Chondrocyte (in vitro differentiated cells): ENCODE results near the gene PPM1H. TPM values are rescaled to one million over a fixed set of nuclear protein-coding genes. Genes with fewer than 3 reads are reported as not detected.

Experiments used
- DNase-seq: peaks from one replicate; pipeline ENCODE4 v3.0.0; 2021; ENCODE audit warnings: mixed read lengths, low spot score
- H3K27ac Mint-ChIP-seq: one replicate; pipeline ENCODE4 v1.8.0; 2021; ENCODE audit warnings: mild to moderate bottlenecking, moderate library complexity, mixed read lengths; ENCODE audit not compliant: unreplicated experiment
- H3K27me3 Mint-ChIP-seq: 2 replicates; pipeline ENCODE4 v1.8.0; 2021; ENCODE audit warnings: low read depth, mixed read lengths
- H3K36me3 Mint-ChIP-seq: 2 replicates; pipeline ENCODE4 v1.8.0; 2021; ENCODE audit warnings: low read depth, mixed read lengths
- H3K4me1 Mint-ChIP-seq: 2 replicates; pipeline ENCODE4 v1.8.0; 2021; ENCODE audit warnings: low read depth, mild to moderate bottlenecking, mixed read lengths
- H3K4me3 Mint-ChIP-seq: one replicate; pipeline ENCODE4 v1.8.0; 2021; ENCODE audit warnings: mild to moderate bottlenecking, moderate library complexity, mixed read lengths; ENCODE audit not compliant: unreplicated experiment
- H3K9me3 Mint-ChIP-seq: 2 replicates; pipeline ENCODE4 v1.8.0; 2021; ENCODE audit warnings: low read depth, mixed read lengths
- total RNA-seq: library from RNA; stranded (reverse); gene quantifications from 3 replicates; pipeline ENCODE4 v1.2.1, GENCODE V29; 2021
- TF ChIP-seq, protein P1 (sequence below): fragments of 200-600 bp; sonication (generic); IDR thresholded peaks from 2 replicates; pipeline ENCODE4 v1.5.0; 2021; ENCODE audit warnings: antibody characterized with exemption, mild to moderate bottlenecking, moderate library complexity

PPM1H gene
- total RNA-seq, 1 donor from 2014 or later = 34.3 TPM

DNA sequence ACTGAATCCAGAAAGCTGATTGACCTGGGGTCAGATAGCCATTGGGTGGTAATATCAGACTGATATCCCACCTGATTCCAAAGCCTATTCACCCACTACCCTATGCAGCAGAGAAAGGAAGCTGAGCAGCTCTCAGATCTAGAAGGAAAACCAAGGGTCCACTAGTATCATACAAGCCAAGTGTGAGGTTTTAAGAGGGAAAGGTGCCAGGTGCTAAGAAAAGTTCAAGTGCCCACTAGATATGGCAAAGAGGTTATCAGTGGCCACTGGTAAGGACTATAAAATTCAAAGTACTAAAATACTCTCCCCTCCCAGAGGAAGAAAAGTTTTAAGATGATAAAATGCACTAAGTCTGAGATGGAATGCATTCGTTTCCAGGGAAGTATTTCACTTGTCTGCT, 85.6 kb downstream of the PPM1H start:
- DNase-seq = no peak
- H3K9me3 Mint-ChIP-seq = no peaks in the 10 kb centered on the region
- H3K4me3 Mint-ChIP-seq = no peak overlapping the region
- peaks cover 1% of the 10 kb centered on the region for H3K36me3 Mint-ChIP-seq
- H3K27ac Mint-ChIP-seq = peak overlapping the region; percentile 93
- H3K27me3 Mint-ChIP-seq = no peaks in the 10 kb centered on the region
- TF ChIP-seq, protein P1, sequence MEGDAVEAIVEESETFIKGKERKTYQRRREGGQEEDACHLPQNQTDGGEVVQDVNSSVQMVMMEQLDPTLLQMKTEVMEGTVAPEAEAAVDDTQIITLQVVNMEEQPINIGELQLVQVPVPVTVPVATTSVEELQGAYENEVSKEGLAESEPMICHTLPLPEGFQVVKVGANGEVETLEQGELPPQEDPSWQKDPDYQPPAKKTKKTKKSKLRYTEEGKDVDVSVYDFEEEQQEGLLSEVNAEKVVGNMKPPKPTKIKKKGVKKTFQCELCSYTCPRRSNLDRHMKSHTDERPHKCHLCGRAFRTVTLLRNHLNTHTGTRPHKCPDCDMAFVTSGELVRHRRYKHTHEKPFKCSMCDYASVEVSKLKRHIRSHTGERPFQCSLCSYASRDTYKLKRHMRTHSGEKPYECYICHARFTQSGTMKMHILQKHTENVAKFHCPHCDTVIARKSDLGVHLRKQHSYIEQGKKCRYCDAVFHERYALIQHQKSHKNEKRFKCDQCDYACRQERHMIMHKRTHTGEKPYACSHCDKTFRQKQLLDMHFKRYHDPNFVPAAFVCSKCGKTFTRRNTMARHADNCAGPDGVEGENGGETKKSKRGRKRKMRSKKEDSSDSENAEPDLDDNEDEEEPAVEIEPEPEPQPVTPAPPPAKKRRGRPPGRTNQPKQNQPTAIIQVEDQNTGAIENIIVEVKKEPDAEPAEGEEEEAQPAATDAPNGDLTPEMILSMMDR = no peak
- peaks cover 46% of the 10 kb centered on the region for H3K4me1 Mint-ChIP-seq

DNA sequence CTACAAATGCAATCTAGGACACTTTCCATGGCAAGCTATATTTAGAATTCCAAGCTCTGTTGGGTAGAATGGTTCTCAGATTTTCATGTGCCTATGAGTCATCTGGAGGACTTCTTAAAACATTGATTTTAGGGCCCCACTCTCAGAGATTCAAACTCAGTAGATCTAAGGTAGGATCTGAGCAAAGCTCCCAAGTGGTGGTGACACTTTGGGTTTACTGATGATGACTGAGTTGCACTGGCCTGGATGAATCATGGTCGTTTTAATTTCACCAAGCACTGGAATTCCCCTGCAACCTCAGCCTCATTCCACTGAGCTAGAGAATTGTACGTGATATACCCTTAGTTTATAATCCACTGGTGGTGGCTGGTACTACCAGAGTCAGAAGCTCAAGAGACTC, 86.5 kb downstream of the PPM1H start:
- TF ChIP-seq, protein P1 = peak; percentile 22
- Mint-ChIP-seq H3K27me3 (no peaks in the 10 kb centered on the region), H3K4me3 (no peak overlapping the region), H3K36me3 (peaks cover 1% of the 10 kb centered on the region), H3K27ac (peak overlapping the region; percentile 93), H3K9me3 (no peaks in the 10 kb centered on the region), H3K4me1 (peaks cover 45% of the 10 kb centered on the region)
- no peak for DNase-seq

DNA sequence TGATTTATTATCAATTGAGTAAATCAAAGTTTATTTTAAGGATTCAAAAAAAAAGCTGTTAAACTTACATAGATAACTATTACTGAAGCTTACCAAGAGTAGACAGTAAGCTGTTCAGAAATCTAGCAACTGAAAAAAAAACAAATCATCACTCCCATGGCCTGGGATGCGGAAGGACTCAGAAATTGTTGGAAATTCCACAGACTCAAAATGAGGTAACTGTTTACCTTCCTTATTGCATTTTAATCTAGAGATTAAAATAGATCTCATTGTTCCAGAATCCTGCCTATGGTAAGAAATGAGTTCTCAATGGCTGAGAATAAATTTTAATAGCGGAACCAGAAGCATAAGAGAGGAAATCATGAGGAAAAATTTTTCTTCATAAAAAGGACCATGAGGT, 87.2 kb downstream of the PPM1H start:
- Mint-ChIP-seq H3K27ac (peak overlapping the region; percentile 42), H3K9me3 (no peaks in the 10 kb centered on the region), H3K36me3 (peaks cover 1% of the 10 kb centered on the region), H3K4me3 (no peak overlapping the region), H3K4me1 (peaks cover 45% of the 10 kb centered on the region), H3K27me3 (no peaks in the 10 kb centered on the region)
- TF ChIP-seq, protein P1 = no peak
- no peak for DNase-seq

DNA sequence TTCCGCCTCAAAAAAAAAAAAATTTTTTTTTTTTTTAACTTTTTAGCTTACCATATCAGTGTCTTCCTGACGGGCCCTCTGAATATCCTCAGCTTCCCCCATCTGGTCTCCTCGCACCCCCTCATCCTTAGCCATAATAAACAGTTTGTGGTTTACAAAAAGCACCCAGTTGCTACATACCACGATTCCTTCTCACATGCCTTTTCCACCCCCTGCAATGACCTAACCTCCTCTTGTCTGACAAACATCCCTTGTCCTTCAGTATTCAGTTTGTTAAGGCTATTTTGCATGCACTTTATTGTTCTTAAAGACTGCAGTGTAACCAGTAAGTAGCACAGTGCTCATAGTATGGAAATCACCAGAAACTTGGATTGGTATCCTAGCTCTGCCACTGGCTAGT, 88.5 kb downstream of the PPM1H start:
- peak overlapping the region; percentile 65 for H3K27ac Mint-ChIP-seq
- peaks cover 1% of the 10 kb centered on the region for H3K36me3 Mint-ChIP-seq
- H3K4me3 Mint-ChIP-seq = no peak overlapping the region
- H3K4me1 Mint-ChIP-seq = peaks cover 53% of the 10 kb centered on the region
- TF ChIP-seq, protein P1 = no peak
- no peak for DNase-seq
- H3K27me3 Mint-ChIP-seq = no peaks in the 10 kb centered on the region
- no peaks in the 10 kb centered on the region for H3K9me3 Mint-ChIP-seq

DNA sequence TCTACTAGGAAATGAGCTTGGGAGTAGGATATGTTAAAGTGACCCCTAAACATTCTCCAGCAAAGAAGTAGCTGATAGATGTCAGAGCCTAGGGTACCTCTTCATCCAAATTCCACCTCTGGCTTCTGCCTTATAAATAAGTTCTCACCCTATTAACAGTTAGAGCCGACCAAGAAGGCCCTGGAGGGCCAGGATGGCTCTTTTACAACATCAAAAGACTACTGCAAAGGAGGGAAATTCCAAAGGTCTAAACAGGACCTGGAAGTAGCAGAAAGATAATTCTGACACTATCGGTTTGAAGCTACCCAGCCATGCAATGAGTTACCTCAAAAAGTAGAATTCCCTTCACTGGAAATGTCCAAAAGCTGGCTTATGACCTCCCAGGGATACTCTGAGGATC, 90.0 kb downstream of the PPM1H start:
- Mint-ChIP-seq H3K4me3 (no peak overlapping the region), H3K27ac (no peak overlapping the region), H3K9me3 (no peaks in the 10 kb centered on the region), H3K27me3 (no peaks in the 10 kb centered on the region), H3K4me1 (peaks cover 67% of the 10 kb centered on the region), H3K36me3 (peaks cover 1% of the 10 kb centered on the region)
- TF ChIP-seq, protein P1 = no peak
- no peak for DNase-seq
